Kidney (tissue), 14 donors: ENCODE results near the gene PRKAG2. TPM values are rescaled to one million over a fixed set of nuclear protein-coding genes. Genes with fewer than 3 reads are reported as not detected.

Experiments used
- DNase-seq, 5 donors: peaks; one replicate each; pipeline ENCODE4 v3.0.0-alpha.2; 2013 to 2020
- FAIRE-seq: peaks from 2 replicates; lab custom pipeline; 2012; peaks lifted over from hg19 to GRCh38; lab: Jason Lieb, UNC
- H3K27ac ChIP-seq, 2 donors: one replicate each; pipeline ENCODE4 v1.7.0; 2013; ENCODE audit warnings: low read depth in 2 of 2, low read length in 2 of 2, inconsistent platforms in 1 of 2
- H3K27me3 ChIP-seq: one replicate; pipeline ENCODE4 v1.7.1; 2013; ENCODE audit warnings: low read length, inconsistent platforms; ENCODE audit not compliant: control insufficient read depth, insufficient read depth
- H3K36me3 ChIP-seq, 3 donors: one replicate each; pipeline versions ENCODE4 v1.7.0 to v1.7.1; 2013; ENCODE audit warnings: low read length in 3 of 3, control low read depth in 1 of 3, inconsistent platforms in 1 of 3; ENCODE audit not compliant: insufficient read depth in 3 of 3, control insufficient read depth in 2 of 3
- H3K4me1 ChIP-seq, 3 donors: one replicate each; pipeline versions ENCODE4 v1.7.0 to v1.7.1; 2013; ENCODE audit warnings: low read length in 3 of 3, inconsistent platforms in 1 of 3, low read depth in 1 of 3; ENCODE audit not compliant: control insufficient read depth in 2 of 3, insufficient read depth in 2 of 3
- H3K4me3 ChIP-seq, 3 donors: one replicate each; pipeline versions ENCODE4 v1.7.0 to v1.8.1; 2013; ENCODE audit warnings: low read length in 3 of 3, control low read depth in 1 of 3, inconsistent platforms in 1 of 3
- H3K9ac ChIP-seq, 3 donors: one replicate each; pipeline versions ENCODE4 v1.7.0 to v1.7.1; 2013; ENCODE audit warnings: low read length in 3 of 3, control low read depth in 1 of 3, inconsistent platforms in 1 of 3
- H3K9me3 ChIP-seq, 3 donors: one replicate each; pipeline versions ENCODE4 v1.7.0 to v1.7.1; 2013; ENCODE audit warnings: low read length in 3 of 3, control low read depth in 1 of 3, inconsistent platforms in 1 of 3; ENCODE audit not compliant: control insufficient read depth in 2 of 3, insufficient read depth in 1 of 3
- CTCF ChIP-seq: IDR thresholded peaks from 3 replicates; pipeline ENCODE4 v1.5.1; 2012; ENCODE audit warnings: mild to moderate bottlenecking, moderate library complexity, borderline replicate concordance; ENCODE audit not compliant: insufficient read depth; ENCODE audit errors: extremely low read depth
- intact Hi-C: fragments of 100-400 bp; cut with DNase I; formaldehyde crosslinking; loops from one replicate; pipeline ENCODE4 v1.11.1; 2022
- polyA plus RNA-seq: library from polyadenylated mRNA; stranded (reverse); fragments of 350-450 nt; fragmentation: Illumina TruSeq; extraction: RNeasy Lipid Tissue Mini Kit (QIAGEN cat#74804); gene quantifications from one replicate; pipeline ENCODE4 v1.2.3, GENCODE V29; 2014; ENCODE audit warnings: low read depth, low replicate concordance; ENCODE audit not compliant: insufficient read depth
- total RNA-seq: library from RNA; stranded (reverse); fragmentation: NEBNext Ultra II Directional; extraction: Animal tissue kit (Norgen Biotek cat#: 25700); gene quantifications from one replicate; pipeline ENCODE4 v1.2.1, GENCODE V29; 2021
- donor health status: control.
- donor health status: control.
- donor health status: control.
- donor health status: control.
- donor health status: control.
- donor health status: DM: yes; HTN: yes; CAD: no.
- donor health status: Normal renal cell carcinoma (clear cell type).

PRKAG2 gene
- total and polyA plus RNA-seq, 2 donors from 2014 or later: 40.7 to 40.9 TPM

GRCh38 chr7:151676759-151677158 lies 200.2 kb downstream of the PRKAG2 start:
- no peak overlapping the region for H3K27ac ChIP-seq
- no peak for DNase-seq
- H3K4me1 ChIP-seq: no peaks in the 10 kb centered on the region
- no peak for TF ChIP-seq CTCF
- intact Hi-C loops: no loop called here
- H3K27me3 ChIP-seq: no peaks in the 10 kb centered on the region
- no peak overlapping the region for H3K9ac ChIP-seq
- FAIRE-seq: no peak
- no peaks in the 10 kb centered on the region for H3K36me3 ChIP-seq
- no peak overlapping the region for H3K4me3 ChIP-seq
- H3K9me3 ChIP-seq: no peaks in the 10 kb centered on the region

- Histone ChIP-seq H3K9me3 (no peaks in the 10 kb centered on the region), H3K4me3 (no peak overlapping the region), H3K36me3 (no peaks in the 10 kb centered on the region), H3K27ac (no peak overlapping the region), H3K4me1 (no peaks in the 10 kb centered on the region), H3K27me3 (no peaks in the 10 kb centered on the region), H3K9ac (no peak overlapping the region)
- FAIRE-seq: no peak
- DNase-seq: peak in 1 of 5 donors; percentile 9
- intact Hi-C loops: no loop called here
- TF ChIP-seq CTCF: no peak
Observed at GRCh38 chr7:151675196-151675920, 201.6 kb downstream of the PRKAG2 start.

GRCh38 chr7:151674161-151674920 lies 202.6 kb downstream of the PRKAG2 start:
- Histone ChIP-seq H3K36me3 (no peaks in the 10 kb centered on the region), H3K4me1 (no peaks in the 10 kb centered on the region), H3K4me3 (no peak overlapping the region), H3K27me3 (no peaks in the 10 kb centered on the region), H3K9ac (no peak overlapping the region), H3K9me3 (no peaks in the 10 kb centered on the region), H3K27ac (no peak overlapping the region)
- FAIRE-seq: no peak
- DNase-seq: peak in 1 of 5 donors; percentile 11
- intact Hi-C loops: no loop called here
- TF ChIP-seq CTCF: no peak
